Smooth muscle cell (in vitro differentiated cells): Measurements from ENCODE around the gene MDGA2. TPM values are rescaled to one million over a fixed set of nuclear protein-coding genes. Genes with fewer than 3 reads are reported as not detected.

Experiments
- DNase-seq: peaks from one replicate; lab custom pipeline; 2025; ENCODE audit not compliant: unreplicated experiment; lab: John Stamatoyannopoulos, UW
- H2AFZ ChIP-seq: fragments of 200-600 bp; sonication (generic); 2 replicates; pipeline ENCODE4 v1.6.0; 2016; ENCODE audit warnings: antibody characterized with exemption, low read depth, mild to moderate bottlenecking
- H3F3A ChIP-seq: fragments of 200-600 bp; sonication (generic); 2 replicates; pipeline ENCODE4 v1.6.0; 2017; ENCODE audit warnings: antibody characterized with exemption, low read depth
- H3K27ac ChIP-seq: fragments of 200-600 bp; sonication (generic); 2 replicates; pipeline ENCODE4 v1.5.1; 2016; ENCODE audit warnings: low read depth, mild to moderate bottlenecking
- H3K27me3 ChIP-seq: fragments of 200-600 bp; sonication (generic); 2 replicates; pipeline ENCODE4 v1.6.1; 2016; ENCODE audit warnings: low read depth, mild to moderate bottlenecking
- H3K36me3 ChIP-seq: fragments of 200-600 bp; sonication (generic); 2 replicates; pipeline ENCODE4 v1.5.1; 2016; ENCODE audit warnings: low read depth
- H3K4me1 ChIP-seq: fragments of 200-600 bp; sonication (generic); 2 replicates; pipeline ENCODE4 v1.5.1; 2016; ENCODE audit warnings: low read depth
- H3K4me2 ChIP-seq: fragments of 200-600 bp; sonication (generic); 2 replicates; pipeline ENCODE4 v1.6.0; 2016; ENCODE audit warnings: mild to moderate bottlenecking
- H3K4me3 ChIP-seq: fragments of 200-600 bp; sonication (generic); 2 replicates; pipeline ENCODE4 v1.5.1; 2016; ENCODE audit warnings: mild to moderate bottlenecking
- H3K79me2 ChIP-seq: fragments of 200-600 bp; sonication (generic); 2 replicates; pipeline ENCODE4 v1.6.0; 2016; ENCODE audit warnings: low read depth, mild to moderate bottlenecking
- H3K9ac ChIP-seq: fragments of 200-600 bp; sonication (generic); 2 replicates; pipeline ENCODE4 v1.6.0; 2016; ENCODE audit warnings: low read depth
- H3K9me3 ChIP-seq: fragments of 200-600 bp; sonication (generic); replicated peaks from 2 replicates; pipeline ENCODE4 v1.5.1; 2016; ENCODE audit warnings: low read depth
- H4K20me1 ChIP-seq: fragments of 200-600 bp; sonication (generic); 2 replicates; pipeline ENCODE4 v1.6.0; 2016; ENCODE audit warnings: low read depth
- WGBS: methylation state at CpG from one replicate; pipeline ENCODE4 v1.1.7; 2016; ENCODE audit warnings: low lambda C conversion rate; 5-methylcytosine and 5-hydroxymethylcytosine counted together
- polyA plus RNA-seq: library from polyadenylated mRNA; unstranded; fragments of >200 nt; fragmentation: Nextera tagmentation; extraction: Ambion mirVana; gene quantifications from 2 replicates; pipeline ENCODE4 v1.2.1, GENCODE V29; 2016
- total RNA-seq: library from RNA; depleted of rRNA; stranded (reverse); fragments of >200 nt; gene quantifications from 2 replicates; pipeline ENCODE4 v1.2.3, GENCODE V29; 2014
- TF ChIP-seq, protein P1 (sequence below): fragments of 200-600 bp; sonication (generic); IDR thresholded peaks from 2 replicates; pipeline ENCODE4 v1.5.1; 2017; ENCODE audit warnings: borderline replicate concordance, mild to moderate bottlenecking, antibody characterized with exemption; ENCODE audit not compliant: insufficient read depth, poor library complexity, severe bottlenecking

The MDGA2 gene
- total and polyA plus RNA-seq, 2 experiments from 2014 or later: 1.4 to 1.8 TPM

DNA sequence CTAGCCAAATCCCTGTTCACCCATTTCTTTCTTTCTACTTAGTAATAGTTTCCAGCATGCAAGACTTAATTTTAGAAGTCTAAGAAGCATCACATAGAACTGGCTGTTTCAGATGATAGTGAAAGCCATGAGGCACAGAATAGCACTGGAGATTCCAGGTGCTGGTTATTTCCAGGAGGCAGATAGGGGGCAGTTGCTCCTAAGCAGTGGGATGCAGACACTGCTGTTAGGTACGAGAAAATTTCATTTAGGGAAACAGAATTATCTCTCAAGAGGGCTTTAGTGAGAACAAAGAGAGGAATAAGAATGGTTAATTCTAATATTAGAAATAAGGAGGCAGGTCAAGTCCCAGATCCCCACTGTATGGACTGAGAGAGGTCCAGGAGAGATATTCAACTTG is 3.6 kb upstream of the MDGA2 start:
- H3K9me3 ChIP-seq: no peaks in the 10 kb centered on the region
- no peaks in the 10 kb centered on the region for H3K79me2 ChIP-seq
- H3K4me1 ChIP-seq: peaks cover 7% of the 10 kb centered on the region
- TF ChIP-seq, protein P1, sequence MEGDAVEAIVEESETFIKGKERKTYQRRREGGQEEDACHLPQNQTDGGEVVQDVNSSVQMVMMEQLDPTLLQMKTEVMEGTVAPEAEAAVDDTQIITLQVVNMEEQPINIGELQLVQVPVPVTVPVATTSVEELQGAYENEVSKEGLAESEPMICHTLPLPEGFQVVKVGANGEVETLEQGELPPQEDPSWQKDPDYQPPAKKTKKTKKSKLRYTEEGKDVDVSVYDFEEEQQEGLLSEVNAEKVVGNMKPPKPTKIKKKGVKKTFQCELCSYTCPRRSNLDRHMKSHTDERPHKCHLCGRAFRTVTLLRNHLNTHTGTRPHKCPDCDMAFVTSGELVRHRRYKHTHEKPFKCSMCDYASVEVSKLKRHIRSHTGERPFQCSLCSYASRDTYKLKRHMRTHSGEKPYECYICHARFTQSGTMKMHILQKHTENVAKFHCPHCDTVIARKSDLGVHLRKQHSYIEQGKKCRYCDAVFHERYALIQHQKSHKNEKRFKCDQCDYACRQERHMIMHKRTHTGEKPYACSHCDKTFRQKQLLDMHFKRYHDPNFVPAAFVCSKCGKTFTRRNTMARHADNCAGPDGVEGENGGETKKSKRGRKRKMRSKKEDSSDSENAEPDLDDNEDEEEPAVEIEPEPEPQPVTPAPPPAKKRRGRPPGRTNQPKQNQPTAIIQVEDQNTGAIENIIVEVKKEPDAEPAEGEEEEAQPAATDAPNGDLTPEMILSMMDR: no peak
- 22% methylated on average over 1 of the region's 1 CpG for WGBS
- no peak overlapping the region for H3K27ac ChIP-seq
- no peaks in the 10 kb centered on the region for H3F3A ChIP-seq
- H2AFZ ChIP-seq: no peak overlapping the region
- no peak overlapping the region for H3K4me3 ChIP-seq
- no peaks in the 10 kb centered on the region for H4K20me1 ChIP-seq
- no peaks in the 10 kb centered on the region for H3K36me3 ChIP-seq
- DNase-seq: no peak
- H3K9ac ChIP-seq: no peak overlapping the region
- peaks cover 68% of the 10 kb centered on the region for H3K27me3 ChIP-seq
- H3K4me2 ChIP-seq: no peak overlapping the region

DNA sequence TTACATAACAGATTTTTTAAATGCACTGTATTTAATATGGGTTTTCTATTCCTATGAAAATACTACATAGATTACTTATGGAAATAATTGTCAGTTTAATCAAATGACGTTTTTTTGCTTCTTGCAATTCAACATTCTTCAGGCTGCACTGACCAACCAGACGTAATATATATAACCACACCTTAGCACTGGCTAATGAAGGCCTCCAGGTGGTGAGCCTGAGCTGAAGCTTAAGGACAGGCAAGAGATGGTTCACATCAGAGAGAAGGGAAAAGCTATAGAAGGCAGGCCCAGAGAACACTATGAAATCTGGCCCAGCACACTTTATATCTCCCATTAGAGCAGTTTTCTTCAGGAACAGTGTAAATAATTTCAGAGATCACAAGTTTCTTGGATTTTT is 2.8 kb upstream of the MDGA2 start:
- Histone ChIP-seq H3K79me2 (no peaks in the 10 kb centered on the region), H3K4me3 (no peak overlapping the region), H3F3A (no peaks in the 10 kb centered on the region), H3K36me3 (no peaks in the 10 kb centered on the region), H3K4me1 (peaks cover 7% of the 10 kb centered on the region), H3K4me2 (no peak overlapping the region), H3K27me3 (peaks cover 76% of the 10 kb centered on the region), H2AFZ (no peak overlapping the region), H3K27ac (no peak overlapping the region), H3K9me3 (no peaks in the 10 kb centered on the region), H3K9ac (no peak overlapping the region), H4K20me1 (no peaks in the 10 kb centered on the region)
- DNase-seq: no peak
- WGBS: 72% methylated on average over 2 of the region's 2 CpGs
- TF ChIP-seq, protein P1: no peak

DNA sequence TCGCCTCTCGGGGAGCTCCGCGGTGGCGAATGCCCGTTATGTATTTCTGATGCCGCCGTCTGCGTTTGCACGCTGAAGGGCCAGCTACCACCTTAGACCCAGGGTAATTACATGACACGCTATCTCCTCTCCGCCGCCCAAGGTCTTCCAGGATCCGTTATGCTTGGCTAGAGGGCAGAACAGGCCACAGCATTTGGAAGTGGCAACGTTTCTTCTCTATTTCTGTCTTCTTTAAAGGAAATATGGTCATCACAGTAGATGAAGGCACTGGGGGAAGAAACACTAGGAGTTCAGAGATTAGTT is 861 bp upstream of the MDGA2 start:
- H3K36me3 ChIP-seq: no peaks in the 10 kb centered on the region
- no peak overlapping the region for H3K27ac ChIP-seq
- H3K27me3 ChIP-seq: peaks cover 88% of the 10 kb centered on the region
- H3F3A ChIP-seq: no peaks in the 10 kb centered on the region
- no peaks in the 10 kb centered on the region for H3K79me2 ChIP-seq
- no peak overlapping the region for H3K9ac ChIP-seq
- H4K20me1 ChIP-seq: no peaks in the 10 kb centered on the region
- H3K9me3 ChIP-seq: no peaks in the 10 kb centered on the region
- H2AFZ ChIP-seq: peak overlapping the region; percentile 90
- 3% methylated on average over 15 of the region's 15 CpGs for WGBS
- H3K4me3 ChIP-seq: peak overlapping the region; percentile 60
- no peak for DNase-seq
- TF ChIP-seq, protein P1: no peak
- peak overlapping the region; percentile 95 for H3K4me2 ChIP-seq
- H3K4me1 ChIP-seq: peaks cover 7% of the 10 kb centered on the region
